ENCODE results near the gene AKR1B1.

The AKR1B1 gene

GRCh38 chr7:134469622-134470021, 10.7 kb upstream of the AKR1B1 start:
- DNase-seq (ENCODE audit: low spot score), result no peak

- DNase-seq (ENCODE audit: low spot score), result no peak
Observed at GRCh38 chr7:134468475-134468874, 9.6 kb upstream of the AKR1B1 start.

- no peak for DNase-seq (ENCODE audit: low spot score)
Observed at GRCh38 chr7:134468054-134468453, 9.2 kb upstream of the AKR1B1 start.

- DNase-seq (ENCODE audit: low spot score), result no peak
Observed at GRCh38 chr7:134465491-134465890, 6.6 kb upstream of the AKR1B1 start.

- DNase-seq (ENCODE audit: low spot score), result no peak
Observed at GRCh38 chr7:134464496-134464895, 5.6 kb upstream of the AKR1B1 start.

GRCh38 chr7:134463751-134464150, 4.9 kb upstream of the AKR1B1 start:
- DNase-seq (ENCODE audit: low spot score), result no peak

GRCh38 chr7:134462337-134462925, 3.5 kb upstream of the AKR1B1 start:
- no peak for DNase-seq (ENCODE audit: low spot score)

- no peak for DNase-seq (ENCODE audit: low spot score)
Observed at GRCh38 chr7:134461916-134462315, 3.0 kb upstream of the AKR1B1 start.

GRCh38 chr7:134459981-134460380, 1.1 kb upstream of the AKR1B1 start:
- DNase-seq (ENCODE audit: low spot score), result no peak

GRCh38 chr7:134458341-134458805, 527 bp downstream of the AKR1B1 start:
- DNase-seq (ENCODE audit: low spot score), result no peak

GRCh38 chr7:134457210-134457609, 1.7 kb downstream of the AKR1B1 start:
- no peak for DNase-seq (ENCODE audit: low spot score)

GRCh38 chr7:134454277-134454676, 4.6 kb downstream of the AKR1B1 start:
- no peak for DNase-seq (ENCODE audit: low spot score)

- DNase-seq (ENCODE audit: low spot score), result no peak
Observed at GRCh38 chr7:134453518-134453917, 5.4 kb downstream of the AKR1B1 start.

- DNase-seq (ENCODE audit: low spot score), result no peak
Observed at GRCh38 chr7:134452991-134453473, 5.9 kb downstream of the AKR1B1 start.

GRCh38 chr7:134452419-134452838, 6.5 kb downstream of the AKR1B1 start:
- DNase-seq (ENCODE audit: low spot score), result no peak

- DNase-seq (ENCODE audit: low spot score), result no peak
Observed at GRCh38 chr7:134451656-134452055, 7.2 kb downstream of the AKR1B1 start.

- DNase-seq (ENCODE audit: low spot score), result no peak
Observed at GRCh38 chr7:134450294-134451000, 8.5 kb downstream of the AKR1B1 start.

- DNase-seq (ENCODE audit: low spot score), result no peak
Observed at GRCh38 chr7:134449680-134450079, 9.2 kb downstream of the AKR1B1 start.

GRCh38 chr7:134448356-134449229, 10.3 kb downstream of the AKR1B1 start:
- no peak for DNase-seq (ENCODE audit: low spot score)

- DNase-seq (ENCODE audit: low spot score), result no peak
Observed at GRCh38 chr7:134447383-134447782, 11.5 kb downstream of the AKR1B1 start.

- DNase-seq (ENCODE audit: low spot score), result no peak
Observed at GRCh38 chr7:134446923-134447322, 12.0 kb downstream of the AKR1B1 start.

- no peak for DNase-seq (ENCODE audit: low spot score)
Observed at GRCh38 chr7:134446446-134446845, 12.5 kb downstream of the AKR1B1 start.

- DNase-seq (ENCODE audit: low spot score), result no peak
Observed at GRCh38 chr7:134444961-134445315, 14.0 kb downstream of the AKR1B1 start.

Measured in HuH-7.5 (cell line).